IMR-90 (cell line): ENCODE measurements around the gene EPN2. TPM values are rescaled to one million over a fixed set of nuclear protein-coding genes. Genes with fewer than 3 reads are reported as not detected.

Source experiments
- ATAC-seq: fragments of 200-7000 bp; cut with Tn5 transposase; 2 replicates; pipeline ENCODE4 v1.9.1; 2020; ENCODE audit warnings: low read depth, mild to moderate bottlenecking, moderate library complexity
- BruUV-seq: library from RNA; stranded (reverse); fragments of 400-500 nt; replicated peaks from 2 replicates; lab custom pipeline; 2021; lab: Mats Ljungman, UMichigan
- CTCF ChIA-PET: fragments of 300-600 bp; formaldehyde crosslinking; extraction: SDS; loops from one replicate; lab custom pipeline; 2021; ENCODE audit warnings: antibody characterized with exemption; lab: Yijun Ruan, JAX
- POLR2A ChIA-PET: fragments of 300-600 bp; sonication (Branson Sonifier 250); formaldehyde crosslinking; loops from one replicate; lab custom pipeline; 2022; ENCODE audit warnings: antibody characterized with exemption; ENCODE audit not compliant: unreplicated experiment; lab: Charles Lee
- DNase-seq: peaks from one replicate; pipeline ENCODE4 v3.0.0; 2013
- H2AFZ ChIP-seq: replicated peaks from 2 replicates; pipeline ENCODE3; 2013; ENCODE audit warnings: low read length, mild to moderate bottlenecking; ENCODE audit not compliant: poor library complexity
- H2AK5ac ChIP-seq: 2 replicates; pipeline ENCODE4 v1.6.1; 2013; ENCODE audit warnings: low read depth, low read length, inconsistent platforms
- H2AK9ac ChIP-seq: replicated peaks from 2 replicates; pipeline ENCODE3; 2013; ENCODE audit warnings: mild to moderate bottlenecking, low read depth, low read length, moderate library complexity; ENCODE audit not compliant: poor library complexity
- H2BK120ac ChIP-seq: 2 replicates; pipeline ENCODE4 v1.6.1; 2013; ENCODE audit warnings: low read depth, low read length, inconsistent platforms
- H2BK15ac ChIP-seq: 3 replicates; pipeline ENCODE4 v1.6.1; 2013; ENCODE audit warnings: low read depth, low read length, inconsistent platforms
- H2BK20ac ChIP-seq: 2 replicates; pipeline ENCODE4 v1.6.1; 2013; ENCODE audit warnings: low read depth, mild to moderate bottlenecking, inconsistent platforms, low read length, moderate library complexity
- H2BK5ac ChIP-seq: 2 replicates; pipeline ENCODE4 v1.6.1; 2013; ENCODE audit warnings: mild to moderate bottlenecking, low read depth, low read length, inconsistent platforms; ENCODE audit not compliant: poor library complexity, severe bottlenecking
- H3K14ac ChIP-seq: replicated peaks from 2 replicates; pipeline ENCODE4 v1.6.1; 2013; ENCODE audit warnings: low read depth, low read length, inconsistent platforms
- H3K18ac ChIP-seq: 2 replicates; pipeline ENCODE4 v1.6.1; 2013; ENCODE audit warnings: low read depth, low read length, control low read depth
- H3K23ac ChIP-seq: 2 replicates; pipeline ENCODE4 v1.6.1; 2013; ENCODE audit warnings: low read depth, low read length, inconsistent platforms
- H3K27ac ChIP-seq: 2 replicates; pipeline ENCODE4 v1.5.1; 2013; ENCODE audit warnings: mild to moderate bottlenecking, control low read depth, low read length; ENCODE audit not compliant: insufficient read depth
- H3K27me3 ChIP-seq: 2 replicates; pipeline ENCODE4 v1.6.1; 2013; ENCODE audit warnings: low read length; ENCODE audit not compliant: control insufficient read depth, insufficient read depth
- H3K36me3 ChIP-seq: 2 replicates; pipeline ENCODE4 v1.6.1; 2013; ENCODE audit warnings: low read length, mixed read lengths; ENCODE audit not compliant: control insufficient read depth, insufficient read depth
- H3K4ac ChIP-seq: 2 replicates; pipeline ENCODE4 v1.6.1; 2013; ENCODE audit warnings: low read depth, low read length, inconsistent platforms
- H3K4me1 ChIP-seq: 2 replicates; pipeline ENCODE4 v1.6.1; 2013; ENCODE audit warnings: low read length, mixed read lengths; ENCODE audit not compliant: control insufficient read depth, insufficient read depth
- H3K4me2 ChIP-seq: 2 replicates; pipeline ENCODE4 v1.6.1; 2013; ENCODE audit warnings: low read depth, mild to moderate bottlenecking, control low read depth, low read length, moderate library complexity
- H3K4me3 ChIP-seq: 2 replicates; pipeline ENCODE4 v1.5.1; 2013; ENCODE audit warnings: low read depth, mild to moderate bottlenecking, control low read depth, low read length, moderate library complexity; ENCODE audit not compliant: insufficient read depth
- H3K56ac ChIP-seq: 2 replicates; pipeline ENCODE4 v1.6.1; 2013; ENCODE audit warnings: low read length, inconsistent platforms; ENCODE audit not compliant: insufficient read depth; ENCODE audit errors: extremely low read depth
- H3K79me1 ChIP-seq, 2 experiments: 2 replicates each; pipeline ENCODE4 v1.6.1; 2013; ENCODE audit warnings: low read length in 2 of 2, inconsistent platforms in 1 of 2, low read depth in 1 of 2
- H3K9ac ChIP-seq: 2 replicates; pipeline ENCODE4 v1.6.1; 2013; ENCODE audit warnings: low read depth, low read length, control low read depth
- H3K9me1 ChIP-seq: 2 replicates; pipeline ENCODE4 v1.6.1; 2013; ENCODE audit warnings: low read length, inconsistent platforms; ENCODE audit not compliant: insufficient read depth
- H3K9me3 ChIP-seq: 2 replicates; pipeline ENCODE4 v1.6.1; 2013; ENCODE audit warnings: low read length; ENCODE audit not compliant: control insufficient read depth, insufficient read depth
- H4K20me1 ChIP-seq: 2 replicates; pipeline ENCODE4 v1.6.1; 2013; ENCODE audit warnings: low read length, inconsistent platforms; ENCODE audit not compliant: insufficient read depth
- H4K5ac ChIP-seq: 2 replicates; pipeline ENCODE4 v1.6.1; 2013; ENCODE audit warnings: mild to moderate bottlenecking, low read depth, low read length, control low read depth
- H4K8ac ChIP-seq, 2 experiments: 2 replicates each; pipeline ENCODE4 v1.6.1; 2013; ENCODE audit warnings: low read depth in 2 of 2, low read length in 2 of 2, control low read depth in 1 of 2, inconsistent platforms in 1 of 2
- H4K91ac ChIP-seq: 2 replicates; pipeline ENCODE4 v1.6.1; 2013; ENCODE audit warnings: low read depth, low read length, inconsistent platforms; ENCODE audit not compliant: insufficient read depth
- CHD1 ChIP-seq: IDR thresholded peaks from 2 replicates; pipeline ENCODE4 v1.6.1; 2012; ENCODE audit warnings: low read depth, low read length, improper control_type of control experiment
- MXI1 ChIP-seq: IDR thresholded peaks from 2 replicates; pipeline ENCODE4 v1.6.1; 2012; ENCODE audit warnings: low read depth, mild to moderate bottlenecking, low read length, moderate library complexity, borderline replicate concordance
- NFE2L2 ChIP-seq: fragments of 150-350 bp; IDR thresholded peaks from 2 replicates; pipeline ENCODE4 v1.6.1; 2016; ENCODE audit warnings: low read depth, mild to moderate bottlenecking, low read length
- POLR2A ChIP-seq: IDR thresholded peaks from 2 replicates; pipeline ENCODE4 v1.6.1; 2012; ENCODE audit warnings: mild to moderate bottlenecking, low read depth, low read length
- RAD21 ChIP-seq: IDR thresholded peaks from 2 replicates; pipeline ENCODE4 v1.6.1; 2012; ENCODE audit warnings: low read length, improper control_type of control experiment
- RCOR1 ChIP-seq: IDR thresholded peaks from 2 replicates; pipeline ENCODE4 v1.6.1; 2012; ENCODE audit warnings: mild to moderate bottlenecking, low read length, improper control_type of control experiment; ENCODE audit not compliant: insufficient replicate concordance
- WGBS, 2 experiments: methylation state at CpG; one replicate each; pipeline versions ENCODE4 v1.1.5 to v1.1.7; 2013; ENCODE audit warnings: missing lambda C conversion rate in 2 of 2; ENCODE audit not compliant: insufficient read length in 1 of 2; ENCODE audit errors: extremely low coverage in 2 of 2; 5-methylcytosine and 5-hydroxymethylcytosine counted together
- dilution Hi-C: fragments of 300-500 bp; cut with HindIII; formaldehyde crosslinking; loops from one replicate; pipeline ENCODE4 v1.14.3; 2018; ENCODE audit warnings: low sequenced_read_pairs; ENCODE audit not compliant: unreplicated experiment
- in situ Hi-C: fragments of 300-500 bp; cut with MboI; formaldehyde crosslinking; loops from 3 replicates; pipeline ENCODE4 v1.14.3; 2019; ENCODE audit warnings: low sequenced_read_pairs, inconsistent platforms, mixed read lengths
- intact Hi-C: fragments of 100-400 bp; cut with micrococcal nuclease; formaldehyde crosslinking; loops from 2 replicates; pipeline ENCODE4 v1.10.0; 2022
- polyA plus RNA-seq, 3 experiments: library from polyadenylated mRNA; depleted of rRNA; stranded (reverse); fragments of >200 nt; gene quantifications; 2 replicates each; pipeline ENCODE4 v1.2.3, GENCODE V29; 2012; ENCODE audit warnings: low replicate concordance in 1 of 3
- total RNA-seq: library from RNA; depleted of rRNA; stranded (reverse); fragments of >200 nt; gene quantifications from 2 replicates; pipeline ENCODE4 v1.2.3, GENCODE V29; 2012

EPN2 gene
- total and polyA plus RNA-seq, 2 of the 4 experiments (the other 2 are of a cell fraction), result 14.9 to 25.3 TPM

- no peak overlapping the region for H3K4ac ChIP-seq
- no peak overlapping the region for H2AK5ac ChIP-seq
- H3K4me1 ChIP-seq, result 0 out of 2 replicates have a peak, but pooled peaks cover 4% of the 10 kb centered on the region
- peaks cover 10 to 13% of the 10 kb centered on the region in 2 experiments for H3K79me1 ChIP-seq
- in situ Hi-C loops, result no loop called here
- H3K9me3 ChIP-seq, result no peaks in the 10 kb centered on the region
- ChIA-PET POLR2A (no interaction called here), CTCF (no interaction called here)
- H4K20me1 ChIP-seq, result no peaks in the 10 kb centered on the region; the same call in 1 of the 2 replicates
- dilution Hi-C loops, result no loop called here
- no peak overlapping the region for H2BK5ac ChIP-seq
- no peak overlapping the region for H3K27ac ChIP-seq
- intact Hi-C loops, result no loop called here
- WGBS, 2 experiments, result no CpG with 5 or more reads among the region's 8 CpGs
- H3K4me2 ChIP-seq, result no peak overlapping the region
- no peak overlapping the region for H3K9ac ChIP-seq
- no peak overlapping the region for H3K4me3 ChIP-seq
- H4K8ac ChIP-seq, result no peak overlapping the region
- DNase-seq, result no peak
- H3K56ac ChIP-seq, result no peak overlapping the region
- no peak overlapping the region for H2BK120ac ChIP-seq
- no peak overlapping the region for H2AK9ac ChIP-seq
- peaks cover 2% of the 10 kb centered on the region; the same call in 1 of the 2 replicates for H3K36me3 ChIP-seq
- no peak overlapping the region for H3K14ac ChIP-seq
- no TSS peak for BruUV-seq
- peaks cover 3% of the 10 kb centered on the region; the same call in 1 of the 2 replicates for H3K9me1 ChIP-seq
- H3K23ac ChIP-seq, result no peak overlapping the region
- no peak for ATAC-seq
- H2BK15ac ChIP-seq, result no peak overlapping the region
- no peak overlapping the region for H2BK20ac ChIP-seq
- H4K5ac ChIP-seq, result no peak overlapping the region
- H3K18ac ChIP-seq, result no peak overlapping the region
- no peak for TF ChIP-seq POLR2A
- no peak for TF ChIP-seq MXI1
- no peak for TF ChIP-seq NFE2L2
- no peak for TF ChIP-seq CHD1
- TF ChIP-seq RAD21, result no peak
- no peak for TF ChIP-seq RCOR1
- H2AFZ ChIP-seq, result no peak overlapping the region
- H4K91ac ChIP-seq, result no peak overlapping the region
- no peaks in the 10 kb centered on the region for H3K27me3 ChIP-seq
These were observed 135.8 kb downstream of the EPN2 start for GRCh38 chr17:19372866-19373504.
